ENCODE measurements around the gene LTBP1.

The LTBP1 gene

GRCh38 chr2:33208400-33208799 lies 261.6 kb downstream of the LTBP1 start:
- Histone ChIP-seq H3K36me3 (replicated peaks) (no peaks in the 10 kb centered on the region), H3K27me3 (ENCODE audit: low read depth) (no peaks in the 10 kb centered on the region), H3K4me3 (no peak overlapping the region), H3K4me1 (no peaks in the 10 kb centered on the region), H3K9me3 (no peaks in the 10 kb centered on the region)
- in situ Hi-C loops (cut with MboI; ENCODE audit: low sequenced_read_pairs): no loop called here
- DNase-seq (ENCODE audit: low spot score in 2 of 2): no peak

GRCh38 chr2:33209976-33210375 lies 263.2 kb downstream of the LTBP1 start:
- in situ Hi-C loops (cut with MboI; ENCODE audit: low sequenced_read_pairs): no loop called here
- no peak for DNase-seq (ENCODE audit: low spot score in 2 of 2)
- Histone ChIP-seq H3K4me1 (no peaks in the 10 kb centered on the region), H3K27me3 (ENCODE audit: low read depth) (no peaks in the 10 kb centered on the region), H3K36me3 (replicated peaks) (no peaks in the 10 kb centered on the region), H3K9me3 (no peaks in the 10 kb centered on the region), H3K4me3 (no peak overlapping the region)

- no peaks in the 10 kb centered on the region for H3K4me1 ChIP-seq
These were observed 263.9 kb downstream of the LTBP1 start for GRCh38 chr2:33210626-33211025.

GRCh38 chr2:33212151-33212550 lies 265.4 kb downstream of the LTBP1 start:
- Histone ChIP-seq H3K27me3 (ENCODE audit: low read depth) (no peaks in the 10 kb centered on the region), H3K4me3 (no peak overlapping the region), H3K36me3 (replicated peaks) (no peaks in the 10 kb centered on the region), H3K4me1 (no peaks in the 10 kb centered on the region), H3K9me3 (no peaks in the 10 kb centered on the region)
- DNase-seq (ENCODE audit: low spot score in 2 of 2): no peak
- in situ Hi-C loops (cut with MboI; ENCODE audit: low sequenced_read_pairs): no loop called here

More at GRCh38 chr2:33210626-33211025, 263.9 kb downstream of the LTBP1 start:
- Histone ChIP-seq H3K36me3 (replicated peaks) (no peaks in the 10 kb centered on the region), H3K9me3 (no peaks in the 10 kb centered on the region), H3K27me3 (ENCODE audit: low read depth) (no peaks in the 10 kb centered on the region), H3K4me3 (no peak overlapping the region)
- no peak for DNase-seq (ENCODE audit: low spot score in 2 of 2)
- in situ Hi-C loops (cut with MboI; ENCODE audit: low sequenced_read_pairs): no loop called here

GRCh38 chr2:33213244-33213643 lies 266.5 kb downstream of the LTBP1 start:
- Histone ChIP-seq H3K4me3 (no peak overlapping the region), H3K36me3 (replicated peaks) (no peaks in the 10 kb centered on the region), H3K9me3 (no peaks in the 10 kb centered on the region), H3K4me1 (no peaks in the 10 kb centered on the region), H3K27me3 (ENCODE audit: low read depth) (no peaks in the 10 kb centered on the region)
- in situ Hi-C loops (cut with MboI; ENCODE audit: low sequenced_read_pairs): no loop called here
- no peak for DNase-seq (ENCODE audit: low spot score in 2 of 2)

- in situ Hi-C loops (cut with MboI; ENCODE audit: low sequenced_read_pairs): no loop called here
- no peak for DNase-seq (ENCODE audit: low spot score in 2 of 2)
- H3K27me3 ChIP-seq (ENCODE audit: low read depth): no peaks in the 10 kb centered on the region
- H3K4me1 ChIP-seq: no peaks in the 10 kb centered on the region
- H3K9me3 ChIP-seq: no peaks in the 10 kb centered on the region
- H3K4me3 ChIP-seq: no peak overlapping the region
- no peaks in the 10 kb centered on the region for H3K36me3 ChIP-seq (replicated peaks)
These were observed 266.9 kb downstream of the LTBP1 start for GRCh38 chr2:33213648-33214047.

- in situ Hi-C loops (cut with MboI; ENCODE audit: low sequenced_read_pairs): no loop called here
- no peaks in the 10 kb centered on the region for H3K9me3 ChIP-seq
- no peak overlapping the region for H3K4me3 ChIP-seq
- H3K27me3 ChIP-seq (ENCODE audit: low read depth): peaks cover 4% of the 10 kb centered on the region
- no peaks in the 10 kb centered on the region for H3K36me3 ChIP-seq (replicated peaks)
- H3K4me1 ChIP-seq: no peaks in the 10 kb centered on the region
- no peak for DNase-seq (ENCODE audit: low spot score in 2 of 2)
These were observed 267.7 kb downstream of the LTBP1 start for GRCh38 chr2:33214436-33214835.

- in situ Hi-C loops (cut with MboI; ENCODE audit: low sequenced_read_pairs): no loop called here
- no peaks in the 10 kb centered on the region for H3K9me3 ChIP-seq
- H3K27me3 ChIP-seq (ENCODE audit: low read depth): peaks cover 8% of the 10 kb centered on the region
- DNase-seq (ENCODE audit: low spot score in 2 of 2): no peak
- H3K4me1 ChIP-seq: no peaks in the 10 kb centered on the region
- no peak overlapping the region for H3K4me3 ChIP-seq
- no peaks in the 10 kb centered on the region for H3K36me3 ChIP-seq (replicated peaks)
These were observed 268.1 kb downstream of the LTBP1 start for GRCh38 chr2:33214857-33215256.

GRCh38 chr2:33215299-33215698 lies 268.5 kb downstream of the LTBP1 start:
- H3K36me3 ChIP-seq (replicated peaks): no peaks in the 10 kb centered on the region
- H3K4me1 ChIP-seq: no peaks in the 10 kb centered on the region
- in situ Hi-C loops (cut with MboI; ENCODE audit: low sequenced_read_pairs): no loop called here
- no peak for DNase-seq (ENCODE audit: low spot score in 2 of 2)
- H3K4me3 ChIP-seq: no peak overlapping the region
- H3K27me3 ChIP-seq (ENCODE audit: low read depth): peaks cover 10% of the 10 kb centered on the region
- H3K9me3 ChIP-seq: no peaks in the 10 kb centered on the region

- H3K4me1 ChIP-seq: no peaks in the 10 kb centered on the region
- DNase-seq (ENCODE audit: low spot score in 2 of 2): no peak
- H3K9me3 ChIP-seq: no peaks in the 10 kb centered on the region
- in situ Hi-C loops (cut with MboI; ENCODE audit: low sequenced_read_pairs): no loop called here
- H3K4me3 ChIP-seq: no peak overlapping the region
- H3K27me3 ChIP-seq (ENCODE audit: low read depth): peaks cover 10% of the 10 kb centered on the region
- H3K36me3 ChIP-seq (replicated peaks): no peaks in the 10 kb centered on the region
These were observed 269.2 kb downstream of the LTBP1 start for GRCh38 chr2:33215983-33216382.

GRCh38 chr2:33216508-33217182 lies 269.9 kb downstream of the LTBP1 start:
- Histone ChIP-seq H3K27me3 (ENCODE audit: low read depth) (peaks cover 10% of the 10 kb centered on the region), H3K9me3 (no peaks in the 10 kb centered on the region), H3K36me3 (replicated peaks) (no peaks in the 10 kb centered on the region), H3K4me1 (no peaks in the 10 kb centered on the region), H3K4me3 (no peak overlapping the region)
- no peak for DNase-seq (ENCODE audit: low spot score in 2 of 2)
- in situ Hi-C loops (cut with MboI; ENCODE audit: low sequenced_read_pairs): no loop called here

GRCh38 chr2:33217406-33217805 lies 270.7 kb downstream of the LTBP1 start:
- in situ Hi-C loops (cut with MboI; ENCODE audit: low sequenced_read_pairs): no loop called here
- Histone ChIP-seq H3K9me3 (no peaks in the 10 kb centered on the region), H3K27me3 (ENCODE audit: low read depth) (peaks cover 10% of the 10 kb centered on the region), H3K4me3 (no peak overlapping the region), H3K4me1 (no peaks in the 10 kb centered on the region), H3K36me3 (replicated peaks) (no peaks in the 10 kb centered on the region)
- DNase-seq (ENCODE audit: low spot score in 2 of 2): no peak

- no peak for DNase-seq (ENCODE audit: low spot score in 2 of 2)
- Histone ChIP-seq H3K4me3 (no peak overlapping the region), H3K36me3 (replicated peaks) (no peaks in the 10 kb centered on the region), H3K9me3 (no peaks in the 10 kb centered on the region), H3K27me3 (ENCODE audit: low read depth) (peaks cover 10% of the 10 kb centered on the region), H3K4me1 (no peaks in the 10 kb centered on the region)
- in situ Hi-C loops (cut with MboI; ENCODE audit: low sequenced_read_pairs): no loop called here
These were observed 272.4 kb downstream of the LTBP1 start for GRCh38 chr2:33219114-33219513.

- no peaks in the 10 kb centered on the region for H3K36me3 ChIP-seq (replicated peaks)
- no peak for DNase-seq (ENCODE audit: low spot score in 2 of 2)
- H3K9me3 ChIP-seq: no peaks in the 10 kb centered on the region
- H3K4me3 ChIP-seq: no peak overlapping the region
- H3K27me3 ChIP-seq (ENCODE audit: low read depth): peaks cover 10% of the 10 kb centered on the region
- in situ Hi-C loops (cut with MboI; ENCODE audit: low sequenced_read_pairs): no loop called here
- H3K4me1 ChIP-seq: no peaks in the 10 kb centered on the region
These were observed 273.1 kb downstream of the LTBP1 start for GRCh38 chr2:33219850-33220275.

- H3K4me3 ChIP-seq: no peak overlapping the region
- no peak for DNase-seq (ENCODE audit: low spot score in 2 of 2)
- no peaks in the 10 kb centered on the region for H3K9me3 ChIP-seq
- in situ Hi-C loops (cut with MboI; ENCODE audit: low sequenced_read_pairs): no loop called here
- no peaks in the 10 kb centered on the region for H3K4me1 ChIP-seq
- H3K36me3 ChIP-seq (replicated peaks): no peaks in the 10 kb centered on the region
- peaks cover 13% of the 10 kb centered on the region for H3K27me3 ChIP-seq (ENCODE audit: low read depth)
These were observed 273.8 kb downstream of the LTBP1 start for GRCh38 chr2:33220533-33220932.

All from HAP-1 (cell line).